Neuron (in vitro differentiated cells): ENCODE results near the gene HPGDS.
"Not testable (repeated sequence)": the region's sequence is repeated elsewhere in the genome, so short reads cannot be mapped to it uniquely, and the experiment has no call there.

Experiments used
- H2AFZ ChIP-seq: one replicate; pipeline ENCODE4 v1.6.1; 2013; ENCODE audit warnings: low read depth, mild to moderate bottlenecking, inconsistent platforms, low read length, moderate library complexity
- H3K27me3 ChIP-seq: one replicate; pipeline ENCODE4 v1.6.1; 2013; ENCODE audit warnings: low read length; ENCODE audit not compliant: insufficient read depth
- H3K36me3 ChIP-seq: one replicate; pipeline ENCODE4 v1.6.1; 2013; ENCODE audit warnings: low read length; ENCODE audit not compliant: insufficient read depth
- H3K4me1 ChIP-seq: one replicate; pipeline ENCODE4 v1.6.1; 2013; ENCODE audit warnings: low read length; ENCODE audit not compliant: insufficient read depth
- H3K4me3 ChIP-seq: 2 replicates; pipeline ENCODE4 v1.5.1; 2013; ENCODE audit warnings: mild to moderate bottlenecking, low read length, moderate library complexity
- H3K9me3 ChIP-seq: one replicate; pipeline ENCODE4 v1.6.1; 2013; ENCODE audit warnings: low read length

Gene HPGDS

DNA sequence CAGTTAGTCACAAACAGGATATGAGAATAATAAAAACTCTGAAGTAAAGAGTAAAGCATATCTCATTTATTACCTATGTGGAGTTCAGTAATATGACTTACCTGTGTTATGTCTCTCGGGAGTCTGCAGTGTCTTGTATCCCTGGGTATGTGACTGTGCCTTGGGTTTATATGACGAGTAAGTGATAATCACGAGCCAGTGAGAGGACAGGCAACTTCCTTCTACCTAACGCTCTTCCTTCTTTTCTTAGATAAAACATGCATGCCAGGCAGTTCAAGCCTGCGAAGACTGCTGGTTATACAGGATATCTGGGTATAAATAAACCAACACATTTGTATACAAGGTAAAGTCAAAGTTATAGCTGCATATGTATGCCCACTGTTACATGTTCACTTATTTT, at the start of gene HPGDS:
TSS of gene HPGDS (minus strand) at position 143 of the 400 bp plus-strand sequence. CDS start 8,207 bp downstream, outside the sequence.
- H3K4me3 ChIP-seq, result no peak within 1 kb of the TSS
- no peaks in the 10 kb centered on the region for H3K27me3 ChIP-seq
- no peaks in the 10 kb centered on the region for H3K4me1 ChIP-seq
- H3K36me3 ChIP-seq, result no peaks in the 10 kb centered on the region
- no peaks in the 10 kb centered on the region for H3K9me3 ChIP-seq
- H2AFZ ChIP-seq, result no peak within 1 kb of the TSS

DNA sequence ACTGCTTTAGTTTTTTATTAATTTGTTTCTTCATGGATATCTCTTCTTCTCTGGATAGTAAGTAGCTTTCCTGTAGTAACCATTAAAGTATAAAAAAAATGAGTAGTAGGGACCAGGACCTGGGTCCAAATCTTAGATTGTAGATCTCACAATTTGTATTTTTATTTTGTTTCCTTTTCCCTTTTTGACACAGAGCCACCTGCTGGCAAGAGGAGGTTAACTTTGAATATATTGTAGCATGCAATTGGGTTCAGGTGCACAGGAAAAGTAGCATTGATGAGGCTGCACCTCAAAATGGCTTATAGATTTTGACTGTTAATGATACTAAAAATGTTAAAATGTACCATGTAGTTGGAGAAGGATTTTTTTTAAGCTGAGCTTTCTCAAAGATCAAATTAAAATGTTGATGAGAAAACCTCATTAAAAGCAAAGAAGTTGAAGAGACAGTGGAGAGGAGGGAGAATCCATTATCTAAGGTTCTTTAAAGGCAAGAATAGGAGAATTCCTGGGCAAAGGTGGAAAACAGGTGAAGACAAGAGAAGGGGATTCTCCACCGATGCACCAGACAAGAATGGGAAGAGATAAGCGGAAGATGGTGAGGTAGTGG, 48.3 kb upstream of the HPGDS start:
- Histone ChIP-seq H3K9me3 (peaks cover 4% of the 10 kb centered on the region), H3K36me3 (no peaks in the 10 kb centered on the region), H3K27me3 (no peaks in the 10 kb centered on the region), H3K4me1 (no peaks in the 10 kb centered on the region), H2AFZ (no peak overlapping the region), H3K4me3 (no peak overlapping the region)

DNA sequence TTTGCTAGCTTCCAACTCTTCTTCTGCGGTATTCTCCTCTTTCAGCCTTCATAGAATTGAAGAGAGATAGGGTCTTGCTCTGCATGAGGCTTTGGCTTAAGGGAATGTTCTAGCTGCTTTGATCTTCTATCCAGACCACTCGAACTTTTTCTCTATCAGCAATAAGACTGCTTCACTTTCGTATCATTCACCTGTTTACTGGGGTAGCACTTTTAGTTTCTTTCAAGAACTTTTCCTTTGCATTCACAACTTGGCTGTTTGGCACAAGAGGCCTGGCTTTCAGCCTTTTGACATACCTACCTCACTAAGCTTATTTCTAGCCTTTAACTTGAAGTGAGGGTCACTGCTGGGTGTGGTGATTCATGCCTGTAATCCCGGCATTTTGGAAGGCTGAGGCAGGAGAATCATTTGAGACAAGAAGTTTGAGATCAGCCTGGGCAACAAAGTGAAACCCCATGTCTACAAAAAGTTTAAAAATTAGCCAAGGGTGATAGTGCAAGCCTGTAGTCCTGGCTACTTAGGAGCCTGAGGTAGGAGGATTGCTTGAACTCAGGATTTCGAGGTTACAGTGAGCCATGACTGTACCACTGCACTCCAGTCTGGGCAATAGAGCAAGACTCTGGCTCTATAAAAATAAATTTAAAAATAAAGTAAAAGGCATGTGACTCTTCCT, 47.1 kb upstream of the HPGDS start:
- H3K4me1 ChIP-seq, result no peaks in the 10 kb centered on the region
- H3K9me3 ChIP-seq, result peaks cover 4% of the 10 kb centered on the region
- no peak overlapping the region for H3K4me3 ChIP-seq
- no peaks in the 10 kb centered on the region for H3K27me3 ChIP-seq
- H2AFZ ChIP-seq, result no peak overlapping the region
- H3K36me3 ChIP-seq, result no peaks in the 10 kb centered on the region

DNA sequence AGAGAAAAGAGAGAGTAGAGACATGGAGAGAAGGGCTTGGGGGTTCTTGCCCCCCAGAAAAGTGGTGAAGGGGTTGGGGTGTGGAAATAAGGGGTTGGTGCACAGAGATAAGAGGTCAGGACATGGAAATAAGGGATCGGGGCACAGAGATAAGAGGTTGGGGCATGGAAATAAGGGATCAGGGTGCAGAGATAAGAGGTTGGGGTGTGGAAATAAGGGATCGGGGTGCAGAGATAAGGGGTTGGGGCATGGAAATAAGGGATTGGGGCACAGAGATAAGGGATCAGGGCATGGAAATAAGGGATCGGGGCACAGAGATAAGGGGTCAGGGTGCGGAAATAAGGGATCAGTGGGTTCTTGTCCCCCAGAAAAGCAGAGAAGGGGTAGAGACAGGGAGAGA, 45.3 kb upstream of the HPGDS start:
- H2AFZ ChIP-seq, H3K27me3 ChIP-seq, H3K9me3 ChIP-seq, H3K4me1 ChIP-seq, H3K36me3 ChIP-seq, H3K4me3 ChIP-seq: not testable (repeated sequence)

DNA sequence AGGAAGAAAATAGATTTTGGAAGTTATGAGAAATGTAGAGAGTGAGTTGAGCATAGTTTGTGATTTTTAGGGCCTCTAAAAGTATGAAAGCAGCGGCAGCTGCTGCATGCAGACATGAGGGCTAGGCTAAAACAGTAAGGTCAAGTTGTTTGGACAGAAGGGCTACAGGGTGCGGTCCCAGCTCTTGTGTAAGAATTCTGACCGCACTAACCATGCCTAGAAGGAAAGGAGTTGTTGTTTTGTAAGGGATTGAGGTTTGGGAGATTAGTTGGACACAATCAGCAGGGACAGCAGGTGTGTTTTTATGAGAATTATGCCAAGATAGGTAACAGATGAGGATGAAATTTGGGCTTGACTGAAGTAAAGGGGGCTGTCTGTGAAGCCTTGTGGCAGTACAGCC, 42.8 kb upstream of the HPGDS start:
- H3K4me1 ChIP-seq, H2AFZ ChIP-seq, H3K4me3 ChIP-seq, H3K9me3 ChIP-seq, H3K36me3 ChIP-seq, H3K27me3 ChIP-seq: not testable (repeated sequence)

DNA sequence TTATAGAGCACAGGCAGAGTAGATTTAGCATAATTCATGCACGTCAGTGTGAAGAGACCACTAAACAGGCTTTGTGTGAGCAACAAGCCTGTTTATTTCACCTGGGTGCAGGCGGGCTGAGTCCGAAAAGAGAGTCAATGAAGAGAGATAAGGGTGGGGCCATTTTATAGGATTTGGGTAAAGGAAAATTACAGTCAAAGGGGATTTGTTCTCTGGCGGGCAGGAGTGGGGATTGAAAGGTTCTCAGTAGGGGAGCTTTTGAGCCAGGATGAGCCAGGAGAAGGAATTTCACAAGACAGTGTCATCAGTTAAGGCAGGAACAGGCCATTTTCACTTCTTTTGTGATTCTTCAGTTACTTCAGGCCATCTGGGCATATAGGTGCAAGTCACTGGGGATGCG, 40.3 kb upstream of the HPGDS start:
- H3K9me3 ChIP-seq, H3K36me3 ChIP-seq, H2AFZ ChIP-seq, H3K4me1 ChIP-seq, H3K4me3 ChIP-seq, H3K27me3 ChIP-seq: not testable (repeated sequence)

DNA sequence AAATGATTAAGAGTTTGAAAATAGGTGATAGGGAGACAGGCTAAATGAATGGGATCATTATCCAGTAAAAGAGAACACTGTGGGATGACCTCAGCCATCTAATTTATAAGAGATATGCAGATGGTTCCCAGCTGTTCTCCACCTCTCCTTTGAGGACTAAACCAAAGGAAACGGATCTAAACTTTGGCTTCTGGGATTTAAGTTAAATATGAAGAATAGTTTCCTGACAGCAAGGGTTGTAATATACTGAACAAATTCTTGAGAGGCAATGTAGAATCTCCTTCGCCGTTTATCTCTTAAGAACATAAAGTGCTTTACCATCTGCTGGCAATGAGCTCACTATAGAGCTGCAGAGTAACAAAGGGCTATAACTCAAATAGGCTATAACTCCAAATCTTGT, 35.4 kb upstream of the HPGDS start:
- H2AFZ ChIP-seq, result no peak overlapping the region
- H3K4me3 ChIP-seq, result no peak overlapping the region
- H3K27me3 ChIP-seq, result no peaks in the 10 kb centered on the region
- H3K36me3 ChIP-seq, result no peaks in the 10 kb centered on the region
- H3K4me1 ChIP-seq, result no peaks in the 10 kb centered on the region
- no peaks in the 10 kb centered on the region for H3K9me3 ChIP-seq

DNA sequence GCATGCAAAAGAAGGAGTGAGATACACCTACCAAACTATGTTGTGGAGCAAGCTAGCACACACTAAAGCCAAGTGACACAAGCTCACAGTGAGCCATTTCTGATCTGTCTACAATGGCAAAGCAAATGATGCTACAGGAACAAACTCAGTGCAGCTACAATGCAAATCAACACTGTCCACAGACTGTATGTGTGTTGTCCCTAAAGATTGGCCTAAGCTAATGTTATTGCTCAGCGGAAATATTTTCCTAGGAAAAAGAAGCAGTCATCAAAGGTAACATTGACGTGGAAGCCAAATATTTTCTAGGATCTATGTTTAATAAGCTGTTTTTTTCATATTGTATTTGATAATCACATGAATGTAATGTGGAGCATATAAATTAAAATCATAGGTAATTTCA, 34.7 kb upstream of the HPGDS start:
- no peaks in the 10 kb centered on the region for H3K36me3 ChIP-seq
- no peaks in the 10 kb centered on the region for H3K9me3 ChIP-seq
- no peak overlapping the region for H2AFZ ChIP-seq
- H3K4me1 ChIP-seq, result no peaks in the 10 kb centered on the region
- H3K4me3 ChIP-seq, result no peak overlapping the region
- no peaks in the 10 kb centered on the region for H3K27me3 ChIP-seq

DNA sequence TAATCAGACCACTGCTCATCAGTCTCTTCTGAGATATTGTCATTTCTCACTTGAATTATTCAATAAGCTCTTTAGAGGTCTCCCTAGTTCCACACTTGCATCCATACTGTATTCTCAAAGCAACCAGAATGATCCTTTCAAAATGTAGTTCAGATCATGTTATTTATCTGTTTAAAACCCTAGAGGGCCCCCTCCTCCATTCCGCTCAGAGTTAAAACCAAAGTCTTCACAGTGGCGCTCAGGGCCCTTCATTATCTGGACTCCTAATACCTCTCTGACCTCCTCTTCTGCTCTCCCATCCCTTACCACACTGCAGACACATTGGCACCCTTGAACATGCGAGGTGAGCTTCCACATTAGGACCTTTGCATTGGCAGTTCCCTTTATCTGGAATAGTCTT, 32.7 kb upstream of the HPGDS start:
- Histone ChIP-seq H3K27me3 (no peaks in the 10 kb centered on the region), H3K4me3 (no peak overlapping the region), H3K4me1 (no peaks in the 10 kb centered on the region)

DNA sequence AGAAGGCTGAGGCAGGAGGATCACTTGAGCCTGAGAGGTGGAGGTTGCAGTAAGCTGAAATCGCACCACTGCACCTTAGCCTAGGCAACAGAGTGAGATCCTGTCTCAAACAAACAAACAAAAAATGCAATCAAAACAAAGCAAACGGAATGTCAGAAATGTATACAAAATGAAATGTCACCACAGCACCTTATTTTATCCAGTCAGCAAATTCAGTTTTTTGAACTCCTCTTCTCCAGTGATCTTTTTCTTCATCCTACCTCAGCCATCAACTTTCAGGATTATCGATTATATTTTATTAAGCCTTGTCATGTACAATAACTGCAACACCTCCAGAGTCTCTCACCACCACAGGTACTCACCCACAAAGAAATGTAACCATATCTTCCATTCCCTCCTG, 31.1 kb upstream of the HPGDS start:
- H3K4me1 ChIP-seq, result no peaks in the 10 kb centered on the region
- H2AFZ ChIP-seq, result no peak overlapping the region
- H3K27me3 ChIP-seq, result peaks cover 5% of the 10 kb centered on the region
- H3K36me3 ChIP-seq, result no peaks in the 10 kb centered on the region
- H3K9me3 ChIP-seq, result no peaks in the 10 kb centered on the region
- H3K4me3 ChIP-seq, result no peak overlapping the region

More for the DNA sequence above, 32.7 kb upstream of the HPGDS start:
- H3K9me3 ChIP-seq, result no peaks in the 10 kb centered on the region
- H2AFZ ChIP-seq, result no peak overlapping the region
- H3K36me3 ChIP-seq, result no peaks in the 10 kb centered on the region

DNA sequence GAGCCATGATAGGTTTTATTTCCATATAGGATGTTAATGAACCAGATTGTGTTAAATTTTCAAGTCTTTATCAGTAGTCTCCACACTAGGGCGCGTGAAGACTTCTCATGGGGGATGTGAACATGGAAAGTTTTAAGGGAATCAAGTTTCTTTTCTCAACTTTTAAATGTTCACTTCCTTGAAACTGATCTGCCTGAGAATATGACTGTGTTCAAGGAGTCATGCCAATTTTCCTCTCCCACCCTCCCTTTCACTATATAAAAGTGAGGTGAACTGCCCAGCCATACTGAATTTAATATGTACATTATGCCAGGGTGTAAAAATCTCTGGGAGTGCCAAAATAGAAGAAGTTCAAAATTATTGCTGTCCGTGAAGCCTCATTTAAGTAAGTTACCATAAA, 30.4 kb upstream of the HPGDS start:
- no peak overlapping the region for H3K4me3 ChIP-seq
- no peaks in the 10 kb centered on the region for H3K9me3 ChIP-seq
- peaks cover 5% of the 10 kb centered on the region for H3K27me3 ChIP-seq

DNA sequence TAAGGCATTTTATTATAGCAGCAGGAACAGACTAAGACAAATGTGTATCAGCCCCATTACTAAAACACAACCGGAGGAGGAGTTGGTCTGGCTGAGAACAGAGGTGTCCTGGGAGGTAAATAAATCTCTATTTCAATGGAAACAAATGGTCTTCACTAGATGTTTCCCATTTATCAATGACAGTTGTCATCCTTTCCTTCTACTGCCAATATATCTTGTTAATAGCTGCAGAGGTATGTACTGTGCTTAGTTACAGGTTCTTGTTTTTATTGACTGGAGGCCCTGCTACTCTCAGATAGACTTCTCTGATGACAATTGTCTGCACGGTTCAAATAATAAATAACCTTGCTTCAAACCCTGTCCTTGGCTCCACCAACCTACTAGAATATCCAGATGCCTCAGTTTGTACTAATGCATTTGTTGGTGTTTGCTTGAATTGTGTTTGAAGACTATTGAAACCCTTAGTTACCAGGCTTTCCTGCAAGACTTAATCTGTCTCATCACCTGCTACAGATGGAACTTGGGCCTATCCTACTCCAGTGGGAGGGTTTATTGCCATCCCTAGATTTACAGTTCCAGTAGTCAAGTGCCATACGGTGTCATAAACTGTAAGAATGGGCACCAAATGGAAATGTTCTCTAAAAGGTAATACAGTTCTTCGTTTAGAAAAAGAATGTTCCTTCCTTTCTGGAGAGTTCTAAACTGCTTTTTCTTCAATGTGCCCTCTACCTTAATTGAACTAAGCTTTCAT, 29.8 kb upstream of the HPGDS start:
- peaks cover 5% of the 10 kb centered on the region for H3K27me3 ChIP-seq
- no peaks in the 10 kb centered on the region for H3K36me3 ChIP-seq
- no peaks in the 10 kb centered on the region for H3K4me1 ChIP-seq
- no peak overlapping the region for H3K4me3 ChIP-seq
- H2AFZ ChIP-seq, result no peak overlapping the region
- H3K9me3 ChIP-seq, result no peaks in the 10 kb centered on the region

More for the DNA sequence above, 30.4 kb upstream of the HPGDS start:
- Histone ChIP-seq H3K36me3 (no peaks in the 10 kb centered on the region), H3K4me1 (no peaks in the 10 kb centered on the region), H2AFZ (no peak overlapping the region)

DNA sequence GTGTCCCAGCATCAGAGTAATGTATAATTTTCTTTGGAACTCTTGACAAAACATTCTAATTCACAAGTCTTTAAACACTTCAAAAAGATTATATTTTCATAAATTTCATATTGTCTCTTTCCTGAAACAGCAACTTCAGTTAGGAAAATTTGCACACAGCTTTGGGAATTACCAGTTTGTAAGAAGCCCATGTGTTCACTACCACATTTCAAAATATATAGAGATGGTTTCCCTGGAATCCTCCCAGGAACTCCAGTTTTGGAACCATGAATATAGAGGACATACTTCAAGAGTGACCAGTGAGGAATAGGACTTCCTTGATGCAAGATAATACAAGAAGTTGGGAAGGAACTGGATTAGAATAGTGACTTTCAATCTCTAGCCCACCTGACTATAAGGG, 28.7 kb upstream of the HPGDS start:
- Histone ChIP-seq H3K4me3 (no peak overlapping the region), H3K27me3 (peaks cover 5% of the 10 kb centered on the region), H3K9me3 (no peaks in the 10 kb centered on the region), H3K4me1 (no peaks in the 10 kb centered on the region), H2AFZ (no peak overlapping the region), H3K36me3 (no peaks in the 10 kb centered on the region)
